Loucy (cell line): ENCODE results near the gene IRF2BP2.

Source experiments
- H2AFZ ChIP-seq: fragments of 200-600 bp; sonication (generic); 2 replicates; pipeline ENCODE4 v1.6.0; 2016; ENCODE audit warnings: antibody characterized with exemption, mild to moderate bottlenecking, low read length, moderate library complexity
- H3F3A ChIP-seq: fragments of 200-600 bp; 2 replicates; pipeline ENCODE4 v1.6.0; 2016; ENCODE audit warnings: antibody characterized with exemption, low read depth, mild to moderate bottlenecking
- H3K27me3 ChIP-seq: fragments of 200-600 bp; sonication (generic); 2 replicates; pipeline ENCODE4 v1.6.1; 2014; ENCODE audit warnings: low read length, mild to moderate bottlenecking; ENCODE audit not compliant: insufficient read depth, poor library complexity, severe bottlenecking
- H3K36me3 ChIP-seq: fragments of 200-600 bp; sonication (generic); 2 replicates; pipeline ENCODE4 v1.6.1; 2016; ENCODE audit warnings: low read length; ENCODE audit not compliant: insufficient read depth
- H3K4me1 ChIP-seq: fragments of 200-600 bp; sonication (generic); 2 replicates; pipeline ENCODE4 v1.5.1; 2014; ENCODE audit warnings: low read length, mild to moderate bottlenecking; ENCODE audit not compliant: insufficient read depth, poor library complexity, severe bottlenecking
- H3K4me2 ChIP-seq: fragments of 200-600 bp; sonication (generic); 2 replicates; pipeline ENCODE4 v1.6.0; 2014; ENCODE audit warnings: antibody characterized with exemption, low read length, low read depth, mild to moderate bottlenecking; ENCODE audit not compliant: poor library complexity, severe bottlenecking
- H3K4me3 ChIP-seq: fragments of 200-600 bp; sonication (generic); 2 replicates; pipeline ENCODE4 v1.5.1; 2014; ENCODE audit warnings: low read length, mild to moderate bottlenecking, mixed read lengths; ENCODE audit not compliant: poor library complexity, severe bottlenecking
- H3K79me2 ChIP-seq: fragments of 200-600 bp; sonication (generic); 2 replicates; pipeline ENCODE4 v1.6.1; 2014; ENCODE audit warnings: low read length; ENCODE audit not compliant: insufficient read depth
- H3K9ac ChIP-seq: fragments of 200-600 bp; sonication (generic); 2 replicates; pipeline ENCODE4 v1.6.0; 2014; ENCODE audit warnings: mild to moderate bottlenecking, low read depth, low read length, moderate library complexity; ENCODE audit not compliant: poor library complexity, severe bottlenecking
- H3K9me2 ChIP-seq: fragments of 200-600 bp; sonication (generic); replicated peaks from 2 replicates; pipeline ENCODE4 v1.6.1; 2016; ENCODE audit warnings: low read depth, low read length, mixed read lengths
- H3K9me3 ChIP-seq: fragments of 200-600 bp; sonication (generic); 2 replicates; pipeline ENCODE4 v1.6.1; 2014; ENCODE audit warnings: mild to moderate bottlenecking, antibody characterized with exemption, low read length, low read depth; ENCODE audit not compliant: insufficient read depth
- H4K20me1 ChIP-seq: fragments of 200-600 bp; sonication (generic); 2 replicates; pipeline ENCODE4 v1.6.0; 2014; ENCODE audit warnings: antibody characterized with exemption, low read length, mild to moderate bottlenecking; ENCODE audit not compliant: insufficient read depth, poor library complexity, severe bottlenecking
- CTCF ChIP-seq: fragments of 200-600 bp; sonication (generic); conservative IDR thresholded peaks from 2 replicates; pipeline ENCODE4 v1.5.1; 2014; ENCODE audit warnings: mild to moderate bottlenecking, antibody characterized with exemption, low read length
- EZH2phosphoT487 ChIP-seq: fragments of 200-600 bp; IDR thresholded peaks from 2 replicates; pipeline ENCODE4 v1.6.1; 2018; ENCODE audit warnings: antibody characterized with exemption, mild to moderate bottlenecking, moderate library complexity, borderline replicate concordance

The IRF2BP2 gene

GRCh38 chr1:234626391-234626790 lies 16.4 kb upstream of the IRF2BP2 start:
- Histone ChIP-seq H3K4me1 (no peaks in the 10 kb centered on the region), H3K27me3 (no peaks in the 10 kb centered on the region), H3K4me2 (no peak overlapping the region), H2AFZ (no peak overlapping the region), H3K36me3 (no peaks in the 10 kb centered on the region), H3K4me3 (no peak overlapping the region), H3K9ac (no peak overlapping the region), H3K9me3 (no peaks in the 10 kb centered on the region), H3K9me2 (no peaks in the 10 kb centered on the region), H3F3A (no peaks in the 10 kb centered on the region), H3K79me2 (no peaks in the 10 kb centered on the region), H4K20me1 (no peaks in the 10 kb centered on the region)
- TF ChIP-seq EZH2phosphoT487 (no peak), CTCF (no peak)

- H3K9me3 ChIP-seq, result no peaks in the 10 kb centered on the region
- H3K4me2 ChIP-seq, result no peak overlapping the region
- no peak for TF ChIP-seq EZH2phosphoT487
- TF ChIP-seq CTCF, result no peak
- no peaks in the 10 kb centered on the region for H3K79me2 ChIP-seq
- no peaks in the 10 kb centered on the region for H4K20me1 ChIP-seq
- H3K27me3 ChIP-seq, result no peaks in the 10 kb centered on the region
- H2AFZ ChIP-seq, result no peak overlapping the region
- H3F3A ChIP-seq, result no peaks in the 10 kb centered on the region
- no peak overlapping the region for H3K9ac ChIP-seq
- no peaks in the 10 kb centered on the region for H3K9me2 ChIP-seq
- peaks cover 6% of the 10 kb centered on the region for H3K4me1 ChIP-seq
- no peak overlapping the region for H3K4me3 ChIP-seq
- H3K36me3 ChIP-seq, result no peaks in the 10 kb centered on the region
These were observed 14.7 kb upstream of the IRF2BP2 start for GRCh38 chr1:234624724-234625117.

GRCh38 chr1:234621657-234622335 lies 11.8 kb upstream of the IRF2BP2 start:
- Histone ChIP-seq H3K9ac (no peak overlapping the region), H3K4me1 (peaks cover 25% of the 10 kb centered on the region), H3F3A (no peaks in the 10 kb centered on the region), H3K9me2 (no peaks in the 10 kb centered on the region), H3K9me3 (no peaks in the 10 kb centered on the region), H3K4me3 (no peak overlapping the region), H2AFZ (no peak overlapping the region), H3K4me2 (no peak overlapping the region), H3K36me3 (no peaks in the 10 kb centered on the region), H3K79me2 (no peaks in the 10 kb centered on the region), H3K27me3 (no peaks in the 10 kb centered on the region), H4K20me1 (no peaks in the 10 kb centered on the region)
- TF ChIP-seq CTCF, result no peak
- TF ChIP-seq EZH2phosphoT487, result no peak
